GM19043 (cell line): ENCODE measurements around the gene DHTKD1.
A peak's percentile ranks its signal among the peaks of the same experiment; 100 is the strongest.
"Not testable (repeated sequence)": the region's sequence is repeated elsewhere in the genome, so short reads cannot be mapped to it uniquely, and the experiment has no call there.

Experiments used
- ATAC-seq: cut with Tn5 transposase; IDR thresholded peaks from one replicate; pipeline ENCODE4 v1.9.1; 2021; ENCODE audit warnings: low read depth; ENCODE audit not compliant: unreplicated experiment

The DHTKD1 gene

DNA sequence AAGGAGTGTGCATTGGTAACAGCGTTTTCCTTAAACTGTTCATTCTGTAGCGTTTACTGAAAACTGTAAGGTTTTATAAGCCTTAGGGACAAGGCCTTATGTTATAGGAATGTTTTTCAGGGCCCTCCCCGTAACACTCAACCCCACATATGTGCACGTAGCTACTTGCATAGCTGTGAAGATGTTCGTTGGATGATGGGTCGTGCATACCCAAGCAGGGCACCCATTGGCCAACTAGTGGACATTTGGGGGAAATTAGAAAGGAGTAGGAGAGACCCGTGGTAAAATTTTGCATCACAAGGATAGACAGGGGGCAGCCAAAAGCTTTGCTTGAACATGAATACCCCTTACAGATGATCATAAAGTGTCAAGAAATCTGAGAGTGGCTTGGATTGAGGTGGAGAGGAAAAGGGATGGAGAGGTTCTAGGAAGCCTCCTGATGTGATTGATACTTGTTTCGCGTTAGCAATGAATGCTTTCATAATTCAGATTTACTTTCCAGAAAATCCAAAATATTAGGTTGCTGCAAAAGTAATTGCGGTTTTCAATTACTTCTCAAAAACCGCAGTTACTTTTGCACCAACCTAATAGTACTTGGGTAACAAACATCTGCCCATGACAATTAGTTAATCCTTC lies 61.6 kb downstream of the DHTKD1 start:
- ATAC-seq = peak; percentile 37

DNA sequence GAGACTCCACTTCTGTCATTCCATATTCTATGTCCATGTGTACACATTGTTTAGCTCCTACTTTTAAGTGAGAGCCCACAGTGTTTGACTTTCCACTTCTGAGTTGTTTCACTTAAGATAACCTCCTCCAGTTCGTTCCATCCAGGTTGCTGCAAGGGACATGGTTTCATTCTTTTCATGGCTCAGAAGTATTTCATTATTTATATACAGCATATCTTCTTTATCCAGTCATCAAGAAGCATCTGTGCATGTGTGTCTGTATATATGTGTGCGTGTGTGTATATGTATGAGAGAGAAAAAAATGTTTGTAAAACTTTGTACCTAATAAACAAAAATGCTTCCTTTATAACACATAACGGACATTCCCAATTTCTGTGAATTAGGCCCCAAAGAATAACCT lies 66.9 kb downstream of the DHTKD1 start:
- no peak for ATAC-seq

DNA sequence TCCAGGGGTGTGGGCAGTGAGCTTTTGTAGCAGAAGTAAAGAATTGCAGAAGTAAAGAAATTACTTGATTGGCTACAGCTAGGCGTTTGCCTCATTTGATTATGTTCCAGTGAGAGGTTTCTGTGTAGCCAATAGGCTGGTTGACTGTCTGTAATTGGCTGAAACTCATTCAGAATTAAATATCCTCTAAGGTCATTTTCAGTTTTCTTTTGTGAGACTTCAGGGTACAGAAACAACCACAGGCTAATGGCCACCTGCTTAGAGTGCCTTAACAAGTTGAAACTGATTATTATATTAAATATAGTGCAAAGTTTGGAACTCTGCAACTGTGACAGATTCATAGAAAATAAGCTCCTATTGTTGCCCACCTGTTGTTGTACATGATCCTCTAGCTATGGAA lies 71.3 kb downstream of the DHTKD1 start:
- ATAC-seq = no peak

DNA sequence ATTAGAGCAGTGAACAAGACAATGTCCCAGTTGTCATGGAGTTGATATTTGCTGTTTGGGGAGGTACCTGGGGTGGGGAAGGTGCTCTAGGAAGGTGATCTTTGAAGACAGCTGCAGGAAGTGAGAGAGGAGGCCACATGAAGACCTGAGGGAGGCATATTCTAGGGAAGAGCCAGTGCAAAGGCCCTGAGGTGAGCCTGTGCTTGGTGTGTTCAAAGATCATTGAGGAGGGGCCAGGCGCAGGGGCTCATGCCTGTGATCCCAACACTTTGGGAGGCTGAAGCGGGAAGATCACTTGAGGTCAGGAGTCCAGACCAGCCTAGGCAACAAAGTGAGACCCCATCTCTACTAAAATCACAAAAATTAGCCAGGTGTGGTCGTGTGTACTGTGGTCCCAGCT lies 75.8 kb downstream of the DHTKD1 start:
- no peak for ATAC-seq

DNA sequence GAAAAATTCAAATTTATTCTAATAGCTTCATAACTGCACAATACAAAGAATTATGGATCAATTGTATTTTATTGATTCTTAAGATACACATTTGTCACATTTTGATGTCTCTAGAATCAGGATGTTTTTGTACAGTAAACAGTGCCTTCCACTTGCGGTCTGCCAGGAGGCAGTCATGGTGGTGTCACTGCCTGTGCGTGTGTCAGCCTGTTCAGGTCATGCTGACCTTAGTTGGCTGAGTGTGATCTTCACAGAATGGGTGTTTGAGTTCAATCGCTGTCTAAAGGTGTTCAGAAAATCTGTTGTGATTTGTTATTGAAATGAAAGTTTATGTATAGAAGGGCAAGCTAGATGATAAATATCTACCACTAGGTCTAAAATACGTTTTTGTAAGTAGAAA lies 81.4 kb downstream of the DHTKD1 start:
- no peak for ATAC-seq

DNA sequence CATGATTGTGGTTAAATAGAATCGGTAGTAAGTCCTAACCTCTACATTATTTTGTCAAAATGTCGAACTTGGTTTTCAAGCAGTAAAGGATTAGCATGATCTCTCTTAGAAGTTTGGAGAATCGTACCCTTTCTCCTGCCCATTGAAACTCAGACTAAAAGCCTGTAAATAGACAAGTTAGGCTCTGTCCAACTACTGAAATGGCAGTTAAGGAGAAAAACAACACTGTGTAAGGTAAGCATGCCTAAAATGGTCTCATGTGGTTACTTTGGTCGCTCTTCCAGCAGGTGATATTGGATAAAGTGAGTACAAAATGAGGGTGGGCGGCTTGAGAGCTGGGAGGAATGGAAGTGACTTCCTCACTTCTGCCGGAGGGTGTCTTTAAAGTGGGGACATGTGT lies 85.8 kb downstream of the DHTKD1 start:
- ATAC-seq = no peak

DNA sequence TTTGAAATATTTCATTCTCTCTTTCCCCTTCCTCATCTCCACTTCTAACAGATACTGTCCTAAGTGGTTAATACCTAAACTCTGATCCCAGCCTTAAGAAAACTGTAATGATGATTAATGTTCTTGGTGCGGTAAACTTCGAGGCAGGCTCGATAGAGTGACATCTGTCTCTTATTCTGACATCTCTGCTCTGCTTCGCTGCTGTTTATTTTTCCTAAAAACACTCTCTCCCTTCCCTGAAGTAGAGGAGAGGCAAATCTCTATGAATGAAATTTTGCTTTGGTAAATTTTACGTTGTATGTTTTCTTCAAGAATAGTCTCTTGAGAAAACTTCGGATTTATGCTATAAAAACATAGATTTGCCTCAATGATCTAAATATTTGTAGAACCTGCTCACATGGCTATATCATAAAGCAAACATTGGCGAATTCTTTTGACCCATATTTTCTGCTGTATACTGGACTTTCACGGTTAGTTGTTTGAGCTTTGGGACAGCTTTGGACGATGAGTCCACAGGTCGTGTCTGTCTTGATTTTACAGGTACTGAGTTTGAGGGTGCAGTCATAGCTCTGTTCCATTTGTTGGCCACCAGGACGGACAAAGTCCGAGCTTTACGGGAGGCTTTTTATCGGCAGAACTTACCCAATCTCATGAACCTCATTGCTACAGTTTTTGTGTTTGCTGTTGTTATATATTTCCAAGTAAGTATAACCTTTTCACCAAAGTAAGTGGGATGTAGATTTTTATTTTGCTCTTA lies 87.8 kb downstream of the DHTKD1 start:
- ATAC-seq = no peak

DNA sequence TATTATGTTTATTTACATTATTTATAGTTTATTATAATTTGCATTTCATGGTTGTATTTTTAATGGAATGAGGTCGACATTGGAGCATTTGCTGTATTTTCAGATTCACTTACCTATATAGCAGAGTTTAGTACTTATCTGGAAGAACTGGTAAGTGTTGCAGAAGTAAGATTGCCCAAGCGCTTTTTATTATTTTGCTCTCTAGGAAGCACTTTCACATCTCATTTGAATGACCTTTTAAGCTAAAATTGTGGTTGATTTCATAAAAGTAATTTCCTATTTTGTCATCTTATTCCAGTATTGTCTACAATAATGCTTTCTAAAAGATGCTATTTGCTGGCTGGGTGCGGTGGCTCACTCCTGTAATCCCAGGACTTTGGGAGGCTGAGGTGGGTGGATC lies 89.4 kb downstream of the DHTKD1 start:
- no peak for ATAC-seq

DNA sequence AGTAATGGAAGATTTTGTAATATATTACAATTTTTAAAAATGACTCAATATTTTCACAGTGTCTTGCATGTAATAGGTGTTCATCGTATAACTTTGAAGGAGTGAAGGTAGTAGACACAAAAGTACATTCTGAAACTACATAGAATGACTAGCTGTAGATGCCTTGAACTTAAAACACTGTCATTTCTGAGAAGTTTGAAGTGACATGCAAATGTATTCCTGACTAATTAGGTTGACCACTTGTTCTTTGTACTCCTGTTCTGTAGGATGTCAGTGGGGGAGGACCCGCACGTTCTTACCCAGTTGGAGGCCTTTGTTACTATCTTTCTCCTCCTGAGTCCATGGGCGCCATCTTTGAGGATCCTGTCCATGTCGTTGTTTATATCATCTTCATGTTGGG lies 91.9 kb downstream of the DHTKD1 start:
- ATAC-seq = no peak

DNA sequence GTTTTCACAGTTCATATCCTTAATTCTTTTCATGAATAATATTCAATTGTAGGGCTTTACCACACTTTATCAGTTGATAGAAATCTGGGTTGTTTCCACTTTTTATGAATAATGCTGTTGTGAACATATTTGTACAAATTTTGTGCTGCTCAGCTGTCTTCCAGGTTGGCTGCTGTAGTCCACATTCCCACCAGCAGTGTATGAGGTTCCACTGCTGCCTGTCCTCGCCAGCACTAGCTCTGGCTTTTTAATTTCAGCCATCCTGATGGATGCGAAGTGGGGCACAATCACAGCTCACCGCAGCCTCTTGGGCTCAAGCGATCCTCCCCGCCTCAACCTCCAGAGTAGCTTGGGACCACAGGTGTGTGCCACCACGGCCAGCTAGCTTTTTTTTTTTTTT lies 94.2 kb downstream of the DHTKD1 start:
- no peak for ATAC-seq

DNA sequence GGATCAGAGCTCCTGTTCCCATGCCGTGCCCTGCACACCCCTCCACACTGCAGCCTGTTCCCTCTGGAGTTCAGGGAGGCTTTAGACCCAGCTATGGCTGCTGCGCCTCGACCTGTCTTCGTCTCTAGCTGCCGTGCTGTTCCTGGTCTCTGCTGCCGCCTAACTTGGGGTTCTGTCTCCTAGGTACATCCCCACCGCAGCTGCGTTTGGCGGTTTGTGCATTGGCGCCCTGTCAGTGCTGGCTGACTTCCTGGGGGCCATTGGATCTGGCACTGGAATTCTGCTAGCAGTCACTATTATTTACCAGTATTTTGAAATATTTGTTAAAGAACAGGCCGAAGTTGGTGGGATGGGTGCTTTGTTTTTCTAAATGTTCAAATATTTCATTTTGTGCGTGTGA lies 95.3 kb downstream of the DHTKD1 start:
- ATAC-seq = no peak

DNA sequence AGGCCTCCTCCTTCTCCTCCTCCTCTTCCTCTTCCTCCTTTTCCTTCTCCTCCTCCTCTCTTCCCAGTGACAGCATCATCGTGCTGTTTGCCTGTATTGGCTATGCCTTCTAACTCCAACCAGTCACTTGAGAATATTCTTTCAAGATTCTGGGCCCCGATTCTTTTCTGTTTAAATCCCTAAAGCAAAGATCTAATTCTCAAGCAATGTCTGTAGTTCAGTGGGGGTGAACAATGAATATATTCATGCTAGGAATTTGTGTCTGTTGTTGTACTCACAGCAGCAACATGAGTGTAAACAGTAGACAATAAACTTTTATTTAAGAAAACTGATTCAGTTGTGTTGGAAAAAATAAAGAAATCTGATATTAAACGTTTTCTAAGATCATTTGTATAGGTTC lies 96.3 kb downstream of the DHTKD1 start:
- no peak for ATAC-seq

DNA sequence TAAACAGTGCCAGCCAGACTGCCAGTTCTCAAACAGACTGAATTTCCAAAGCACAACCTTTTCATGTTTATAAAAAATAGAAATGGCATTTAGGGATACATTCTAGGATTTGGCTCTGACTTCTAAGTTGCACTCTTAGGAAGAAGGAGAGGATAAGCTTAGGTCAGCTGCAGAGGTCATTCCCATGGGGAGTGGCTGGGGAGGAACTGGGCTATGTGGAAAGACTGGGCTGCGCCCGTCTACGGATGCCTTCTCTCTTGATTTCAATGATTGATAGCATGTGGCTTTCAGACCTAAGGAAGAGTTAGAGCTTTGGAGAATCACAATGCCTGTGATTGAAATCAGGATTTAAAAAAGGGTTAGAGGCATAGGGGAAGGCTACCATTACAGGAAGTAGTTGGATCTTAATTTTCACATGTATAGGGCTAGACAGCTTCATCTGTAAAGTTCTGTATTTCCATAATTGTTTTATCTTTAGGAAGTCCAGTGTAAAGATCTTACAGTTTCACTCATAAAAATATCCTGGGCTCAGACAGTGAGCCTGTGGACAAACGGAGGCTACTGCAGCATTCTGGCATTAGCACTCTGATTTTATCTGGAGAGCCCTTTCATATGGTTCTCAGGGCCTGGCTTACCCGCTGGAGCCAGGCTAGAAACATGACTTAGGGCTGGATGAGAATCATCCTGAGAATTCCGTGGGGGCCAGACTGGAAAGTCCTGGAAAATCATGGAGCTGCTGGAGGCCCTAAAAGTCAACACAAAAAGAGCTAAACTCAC lies 97.4 kb downstream of the DHTKD1 start:
- ATAC-seq = no peak

DNA sequence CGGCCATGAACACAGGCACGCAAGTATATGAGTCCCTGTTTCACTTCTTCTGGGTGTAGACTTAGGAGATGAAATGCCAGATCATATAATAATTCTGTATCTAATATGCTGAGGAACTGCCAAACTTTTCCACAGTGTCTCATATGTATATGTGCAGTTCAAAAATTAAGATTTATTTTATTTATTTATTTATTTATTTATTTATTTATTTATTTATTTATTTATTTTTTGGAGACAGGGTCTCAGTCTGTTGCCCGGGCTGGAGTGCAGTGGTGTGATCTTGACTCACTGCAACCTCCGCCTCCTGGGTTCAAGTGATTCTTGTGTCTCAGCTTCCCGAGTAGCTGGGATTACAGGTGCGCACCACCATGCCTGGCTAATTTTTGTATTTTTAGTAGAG lies 102.8 kb downstream of the DHTKD1 start:
- ATAC-seq = not testable (repeated sequence)
